Ishikawa (cell line): ENCODE measurements around the gene ANXA1.

Experiments used
- CEBPB ChIP-seq: IDR thresholded peaks from 2 replicates; pipeline ENCODE4 v1.6.1; 2012
- CREB1 ChIP-seq: IDR thresholded peaks from 2 replicates; pipeline ENCODE4 v1.6.1; 2012; ENCODE audit warnings: low read depth
- EGR1 ChIP-seq: IDR thresholded peaks from 2 replicates; pipeline ENCODE4 v1.6.1; 2012
- EP300 ChIP-seq: IDR thresholded peaks from 2 replicates; pipeline ENCODE4 v1.6.1; 2012; ENCODE audit warnings: borderline replicate concordance
- FOXM1 ChIP-seq: IDR thresholded peaks from 2 replicates; pipeline ENCODE4 v1.6.1; 2012; ENCODE audit warnings: low read depth, borderline replicate concordance
- MAX ChIP-seq: IDR thresholded peaks from 2 replicates; pipeline ENCODE4 v1.6.1; 2012
- NFIC ChIP-seq: IDR thresholded peaks from 2 replicates; pipeline ENCODE4 v1.6.1; 2012
- RAD21 ChIP-seq: IDR thresholded peaks from 2 replicates; pipeline ENCODE4 v1.6.1; 2012; ENCODE audit warnings: low read depth
- REST ChIP-seq: IDR thresholded peaks from 2 replicates; pipeline ENCODE4 v1.6.1; 2012; ENCODE audit warnings: low read depth, mild to moderate bottlenecking
- TAF1 ChIP-seq: IDR thresholded peaks from 2 replicates; pipeline ENCODE4 v1.6.1; 2012; ENCODE audit warnings: low read depth, mild to moderate bottlenecking
- TCF12 ChIP-seq: IDR thresholded peaks from 2 replicates; pipeline ENCODE4 v1.6.1; 2012; ENCODE audit warnings: low read depth
- TEAD4 ChIP-seq: IDR thresholded peaks from 2 replicates; pipeline ENCODE4 v1.6.1; 2012
- USF1 ChIP-seq: IDR thresholded peaks from 2 replicates; pipeline ENCODE4 v1.6.1; 2012
- YY1 ChIP-seq: IDR thresholded peaks from 2 replicates; pipeline ENCODE4 v1.6.1; 2012; ENCODE audit warnings: low read depth
- ZBTB7A ChIP-seq: IDR thresholded peaks from 2 replicates; pipeline ENCODE4 v1.6.1; 2012; ENCODE audit warnings: low read depth

The ANXA1 gene

GRCh38 chr9:73155377-73155776 lies 3.7 kb downstream of the ANXA1 start:
- no peak for TF ChIP-seq RAD21
- no peak for TF ChIP-seq CEBPB
- TF ChIP-seq TEAD4, result no peak
- TF ChIP-seq FOXM1, result no peak
- TF ChIP-seq EGR1, result no peak
- no peak for TF ChIP-seq MAX
- TF ChIP-seq TCF12, result no peak
- TF ChIP-seq USF1, result no peak
- no peak for TF ChIP-seq YY1
- TF ChIP-seq CREB1, result no peak
- TF ChIP-seq TAF1, result no peak
- TF ChIP-seq REST, result no peak
- TF ChIP-seq ZBTB7A, result no peak
- TF ChIP-seq NFIC, result no peak
- no peak for TF ChIP-seq EP300

- TF ChIP-seq EGR1, result no peak
- no peak for TF ChIP-seq FOXM1
- no peak for TF ChIP-seq CEBPB
- no peak for TF ChIP-seq ZBTB7A
- no peak for TF ChIP-seq MAX
- no peak for TF ChIP-seq TEAD4
- no peak for TF ChIP-seq REST
- TF ChIP-seq RAD21, result no peak
Observed at GRCh38 chr9:73155968-73156864, 4.6 kb downstream of the ANXA1 start.

- TF ChIP-seq REST, result no peak
Observed at GRCh38 chr9:73156865-73157187, 5.2 kb downstream of the ANXA1 start.

- no peak for TF ChIP-seq EGR1
- TF ChIP-seq CEBPB, result no peak
- no peak for TF ChIP-seq NFIC
Observed at GRCh38 chr9:73157811-73158210, 6.1 kb downstream of the ANXA1 start.

GRCh38 chr9:73158723-73159122 lies 7.1 kb downstream of the ANXA1 start:
- TF ChIP-seq MAX (no peak), ZBTB7A (no peak), FOXM1 (no peak), EGR1 (no peak), TCF12 (no peak), YY1 (no peak), EP300 (no peak), CEBPB (no peak)

GRCh38 chr9:73160868-73161267 lies 9.2 kb downstream of the ANXA1 start:
- TF ChIP-seq YY1 (no peak), CREB1 (no peak), EGR1 (no peak), EP300 (no peak), ZBTB7A (no peak), NFIC (no peak), TCF12 (no peak), RAD21 (no peak), TEAD4 (no peak), FOXM1 (no peak), USF1 (no peak), CEBPB (no peak), TAF1 (no peak), MAX (no peak), REST (no peak)
